ENCODE measurements around the gene MPPED1.

DNA sequence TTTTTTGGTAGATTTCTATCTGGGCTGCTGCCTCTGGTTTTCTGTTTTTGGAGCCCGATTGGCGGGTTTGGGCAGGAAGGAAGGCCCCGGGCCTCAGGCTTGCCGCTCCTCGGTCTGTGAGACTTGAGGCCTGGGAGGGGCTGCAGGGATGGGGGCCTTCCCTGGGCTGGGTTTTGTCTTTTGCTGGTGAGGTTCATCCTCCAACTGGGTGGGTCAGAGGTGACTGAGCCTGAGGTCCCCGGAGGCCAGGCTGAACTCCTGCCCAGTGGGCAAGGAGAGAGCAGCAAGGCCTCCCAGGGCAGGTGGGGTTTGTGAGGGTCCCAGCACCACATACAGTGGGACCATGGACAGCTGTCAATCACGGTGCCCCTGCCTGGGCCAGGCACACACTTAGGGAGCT is 15.0 kb downstream of the MPPED1 start:
- TF ChIP-seq, protein P1, sequence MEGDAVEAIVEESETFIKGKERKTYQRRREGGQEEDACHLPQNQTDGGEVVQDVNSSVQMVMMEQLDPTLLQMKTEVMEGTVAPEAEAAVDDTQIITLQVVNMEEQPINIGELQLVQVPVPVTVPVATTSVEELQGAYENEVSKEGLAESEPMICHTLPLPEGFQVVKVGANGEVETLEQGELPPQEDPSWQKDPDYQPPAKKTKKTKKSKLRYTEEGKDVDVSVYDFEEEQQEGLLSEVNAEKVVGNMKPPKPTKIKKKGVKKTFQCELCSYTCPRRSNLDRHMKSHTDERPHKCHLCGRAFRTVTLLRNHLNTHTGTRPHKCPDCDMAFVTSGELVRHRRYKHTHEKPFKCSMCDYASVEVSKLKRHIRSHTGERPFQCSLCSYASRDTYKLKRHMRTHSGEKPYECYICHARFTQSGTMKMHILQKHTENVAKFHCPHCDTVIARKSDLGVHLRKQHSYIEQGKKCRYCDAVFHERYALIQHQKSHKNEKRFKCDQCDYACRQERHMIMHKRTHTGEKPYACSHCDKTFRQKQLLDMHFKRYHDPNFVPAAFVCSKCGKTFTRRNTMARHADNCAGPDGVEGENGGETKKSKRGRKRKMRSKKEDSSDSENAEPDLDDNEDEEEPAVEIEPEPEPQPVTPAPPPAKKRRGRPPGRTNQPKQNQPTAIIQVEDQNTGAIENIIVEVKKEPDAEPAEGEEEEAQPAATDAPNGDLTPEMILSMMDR (IDR thresholded peaks at IDR 0.05 in 8 of 11, conservative IDR thresholded peaks at IDR 0.05 in 3 of 11): no peak
- TF ChIP-seq POLR2A (IDR thresholded peaks at IDR 0.05) (no peak), POLR2AphosphoS5 (IDR thresholded peaks at IDR 0.05) (no peak)
